ENCODE measurements around the gene DOCK2.

Gene DOCK2

DNA sequence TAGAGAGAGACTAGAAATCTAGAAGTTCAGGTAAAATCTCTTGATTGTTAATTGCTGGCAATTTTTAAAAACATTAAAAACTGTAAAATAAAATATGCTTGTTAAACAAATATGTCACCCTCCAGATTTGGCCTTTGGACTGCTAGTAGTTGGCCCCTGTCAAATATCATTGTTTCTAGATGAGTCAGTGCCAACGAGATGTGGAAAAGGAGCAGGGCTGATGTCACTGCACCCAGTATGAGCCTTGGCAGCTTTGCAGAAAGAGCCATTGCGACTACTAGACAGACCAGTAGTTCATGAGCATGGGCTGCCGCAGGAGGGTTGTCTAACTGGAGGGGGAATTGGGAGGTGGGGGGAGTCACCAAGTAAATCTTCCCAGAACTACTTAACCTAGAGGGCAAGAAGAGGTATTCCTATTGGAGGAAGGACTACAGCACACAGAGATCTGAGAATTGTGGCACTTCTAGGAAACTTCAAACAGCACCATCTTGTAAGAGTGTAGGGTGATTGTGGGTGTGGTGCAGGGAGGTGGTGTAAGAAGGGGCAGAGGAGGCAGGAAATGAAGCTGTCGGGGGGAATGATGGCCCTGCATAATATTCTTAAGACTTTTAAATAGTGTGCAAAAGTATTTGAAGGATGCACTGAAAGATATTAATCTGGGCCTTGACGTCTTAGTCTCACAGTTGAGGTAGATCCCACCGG is 7.1 kb upstream of the DOCK2 start:
- Histone ChIP-seq H3F3A (ENCODE audit: low read depth) (no peaks in the 10 kb centered on the region), H3K79me2 (ENCODE audit: insufficient read depth, low read length) (no peaks in the 10 kb centered on the region), H2AFZ (ENCODE audit: low read length) (no peak overlapping the region), H3K4me1 (ENCODE audit: insufficient read depth, low read length, poor library complexity, severe bottlenecking) (no peaks in the 10 kb centered on the region), H4K20me1 (ENCODE audit: insufficient read depth, low read length, poor library complexity, severe bottlenecking) (no peaks in the 10 kb centered on the region), H3K4me2 (ENCODE audit: low read depth, low read length, poor library complexity, severe bottlenecking) (no peak overlapping the region), H3K4me3 (ENCODE audit: low read length, poor library complexity, severe bottlenecking) (no peak overlapping the region), H3K9me2 (replicated peaks; ENCODE audit: low read depth, low read length) (no peaks in the 10 kb centered on the region), H3K27me3 (ENCODE audit: insufficient read depth, low read length, poor library complexity, severe bottlenecking) (no peaks in the 10 kb centered on the region), H3K9me3 (ENCODE audit: insufficient read depth, low read depth, low read length) (no peaks in the 10 kb centered on the region), H3K9ac (ENCODE audit: low read depth, low read length, poor library complexity, severe bottlenecking) (no peak overlapping the region), H3K36me3 (ENCODE audit: insufficient read depth, low read length) (no peaks in the 10 kb centered on the region)
- TF ChIP-seq CTCF (conservative IDR thresholded peaks at IDR 0.05; ENCODE audit: low read length) (no peak), EZH2phosphoT487 (IDR thresholded peaks at IDR 0.05; ENCODE audit: borderline replicate concordance) (no peak)

GRCh38 chr5:169631360-169631759 is 5.7 kb upstream of the DOCK2 start:
- H3K4me1 ChIP-seq (ENCODE audit: insufficient read depth, low read length, poor library complexity, severe bottlenecking), result no peaks in the 10 kb centered on the region
- no peaks in the 10 kb centered on the region for H3K27me3 ChIP-seq (ENCODE audit: insufficient read depth, low read length, poor library complexity, severe bottlenecking)
- no peaks in the 10 kb centered on the region for H4K20me1 ChIP-seq (ENCODE audit: insufficient read depth, low read length, poor library complexity, severe bottlenecking)
- no peak overlapping the region for H3K9ac ChIP-seq (ENCODE audit: low read depth, low read length, poor library complexity, severe bottlenecking)
- H2AFZ ChIP-seq (ENCODE audit: low read length), result no peak overlapping the region
- H3K36me3 ChIP-seq (ENCODE audit: insufficient read depth, low read length), result no peaks in the 10 kb centered on the region
- no peaks in the 10 kb centered on the region for H3K9me3 ChIP-seq (ENCODE audit: insufficient read depth, low read depth, low read length)
- no peaks in the 10 kb centered on the region for H3K79me2 ChIP-seq (ENCODE audit: insufficient read depth, low read length)
- TF ChIP-seq EZH2phosphoT487 (IDR thresholded peaks at IDR 0.05; ENCODE audit: borderline replicate concordance) (no peak), CTCF (conservative IDR thresholded peaks at IDR 0.05; ENCODE audit: low read length) (no peak)
- no peaks in the 10 kb centered on the region for H3F3A ChIP-seq (ENCODE audit: low read depth)
- H3K4me2 ChIP-seq (ENCODE audit: low read depth, low read length, poor library complexity, severe bottlenecking), result no peak overlapping the region
- H3K4me3 ChIP-seq (ENCODE audit: low read length, poor library complexity, severe bottlenecking), result no peak overlapping the region
- H3K9me2 ChIP-seq (replicated peaks; ENCODE audit: low read depth, low read length), result no peaks in the 10 kb centered on the region

DNA sequence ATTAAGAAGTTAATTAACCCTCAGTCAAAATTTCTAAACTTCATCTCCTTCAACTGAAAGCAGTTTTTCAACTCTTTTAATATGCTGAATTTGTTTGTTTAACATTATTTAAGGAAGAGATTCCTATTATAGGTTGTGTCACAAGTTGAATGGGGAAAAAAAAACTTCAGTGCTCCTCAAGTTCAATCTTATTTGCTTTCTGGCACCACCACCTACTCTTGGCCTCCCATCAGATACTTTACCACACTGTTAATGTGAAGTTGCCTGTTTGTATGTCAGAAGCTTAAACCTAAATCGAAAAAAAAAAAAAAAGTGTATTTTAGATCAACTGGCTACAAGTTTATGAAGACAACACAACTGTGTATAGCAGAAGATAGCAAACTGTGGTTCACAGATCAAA is 4.1 kb upstream of the DOCK2 start:
- Histone ChIP-seq H3F3A (ENCODE audit: low read depth) (no peaks in the 10 kb centered on the region), H2AFZ (ENCODE audit: low read length) (no peak overlapping the region), H3K9ac (ENCODE audit: low read depth, low read length, poor library complexity, severe bottlenecking) (no peak overlapping the region), H3K79me2 (ENCODE audit: insufficient read depth, low read length) (peaks cover 8% of the 10 kb centered on the region), H4K20me1 (ENCODE audit: insufficient read depth, low read length, poor library complexity, severe bottlenecking) (no peaks in the 10 kb centered on the region), H3K4me2 (ENCODE audit: low read depth, low read length, poor library complexity, severe bottlenecking) (no peak overlapping the region), H3K4me1 (ENCODE audit: insufficient read depth, low read length, poor library complexity, severe bottlenecking) (no peaks in the 10 kb centered on the region), H3K27me3 (ENCODE audit: insufficient read depth, low read length, poor library complexity, severe bottlenecking) (no peaks in the 10 kb centered on the region), H3K4me3 (ENCODE audit: low read length, poor library complexity, severe bottlenecking) (no peak overlapping the region), H3K36me3 (ENCODE audit: insufficient read depth, low read length) (no peaks in the 10 kb centered on the region), H3K9me3 (ENCODE audit: insufficient read depth, low read depth, low read length) (no peaks in the 10 kb centered on the region), H3K9me2 (replicated peaks; ENCODE audit: low read depth, low read length) (no peaks in the 10 kb centered on the region)
- TF ChIP-seq CTCF (conservative IDR thresholded peaks at IDR 0.05; ENCODE audit: low read length) (no peak), EZH2phosphoT487 (IDR thresholded peaks at IDR 0.05; ENCODE audit: borderline replicate concordance) (no peak)

Data from Loucy (cell line).